Suprapubic skin (tissue), 4 donors: ENCODE results near the gene ARPC2. TPM values are rescaled to one million over a fixed set of nuclear protein-coding genes. Genes with fewer than 3 reads are reported as not detected.

Experiments used
- DNase-seq, 2 donors: peaks; one replicate each; pipeline ENCODE4 v3.0.0-alpha.2; 2019; ENCODE audit warnings: low spot score in 2 of 2
- H3K27ac ChIP-seq: fragments of 200-600 bp; sonication (generic); one replicate; pipeline ENCODE4 v1.5.1; 2019
- H3K27me3 ChIP-seq: fragments of 200-600 bp; sonication (generic); one replicate; pipeline ENCODE4 v1.5.1; 2019
- H3K36me3 ChIP-seq: fragments of 200-600 bp; sonication (generic); one replicate; pipeline ENCODE4 v1.5.1; 2019
- H3K4me1 ChIP-seq: fragments of 200-600 bp; sonication (generic); one replicate; pipeline ENCODE4 v1.5.1; 2019
- H3K4me3 ChIP-seq: fragments of 200-600 bp; sonication (generic); one replicate; pipeline ENCODE4 v1.5.1; 2019; ENCODE audit warnings: mild to moderate bottlenecking
- H3K9me3 ChIP-seq: fragments of 200-600 bp; sonication (generic); one replicate; pipeline ENCODE4 v1.5.1; 2019
- EP300 ChIP-seq: sonication (generic); formaldehyde crosslinking; IDR thresholded peaks from one replicate; pipeline ENCODE4 v1.6.1; 2017; ENCODE audit warnings: antibody characterized with exemption
- POLR2A ChIP-seq, 2 donors: fragments of 450-650 bp; IDR thresholded peaks; one replicate each; pipeline ENCODE4 v1.6.1; 2017; ENCODE audit warnings: antibody characterized with exemption in 2 of 2, mild to moderate bottlenecking in 2 of 2, moderate library complexity in 2 of 2
- POLR2AphosphoS5 ChIP-seq, 3 donors: sonication (generic); formaldehyde crosslinking; IDR thresholded peaks; one replicate each; pipeline ENCODE4 v1.6.1; 2017; ENCODE audit warnings: antibody characterized with exemption in 3 of 3
- whole genome bisulfite sequencing: methylation state at CpG from one replicate; pipeline ENCODE4 v1.1.5; 2018; 5-methylcytosine and 5-hydroxymethylcytosine counted together
- total RNA-seq, 4 donors: library from RNA; depleted of rRNA; stranded (reverse); fragments of >200 nt; gene quantifications; one replicate each; pipeline ENCODE4 v1.1.0, GENCODE V29; 2016
- TF ChIP-seq, protein P1 (sequence below), 2 donors: fragments of 200-600 bp in 1 of 2; fragments of 450-650 bp in 1 of 2; sonication (generic) in 1 of 2; IDR thresholded peaks; one replicate each; pipeline ENCODE4 v1.5.1; 2016 to 2019; ENCODE audit warnings: antibody characterized with exemption in 2 of 2, mild to moderate bottlenecking in 1 of 2, moderate library complexity in 1 of 2

Gene ARPC2
- total RNA-seq, 4 donors from 2014 or later = 267 to 384 (median 275) TPM

DNA sequence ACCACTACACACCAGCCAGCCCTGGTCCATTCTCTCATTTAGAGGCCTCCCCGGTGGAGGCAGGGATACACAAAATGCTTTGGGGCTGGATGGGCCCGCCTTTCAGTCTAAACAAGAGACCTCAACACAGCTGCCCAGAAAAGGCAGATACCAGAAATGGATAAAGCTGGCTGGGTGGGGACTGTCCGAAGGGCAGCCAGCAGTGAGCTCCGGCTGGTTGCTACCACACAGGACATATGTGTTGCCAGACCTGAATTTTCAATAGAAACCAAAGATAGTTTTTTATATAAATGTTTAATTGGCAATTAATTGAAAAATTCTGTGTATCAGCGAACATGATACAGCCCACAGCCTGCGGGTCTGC lies 45.2 kb downstream of the ARPC2 start:
- peaks cover 44% of the 10 kb centered on the region for H3K4me1 ChIP-seq

DNA sequence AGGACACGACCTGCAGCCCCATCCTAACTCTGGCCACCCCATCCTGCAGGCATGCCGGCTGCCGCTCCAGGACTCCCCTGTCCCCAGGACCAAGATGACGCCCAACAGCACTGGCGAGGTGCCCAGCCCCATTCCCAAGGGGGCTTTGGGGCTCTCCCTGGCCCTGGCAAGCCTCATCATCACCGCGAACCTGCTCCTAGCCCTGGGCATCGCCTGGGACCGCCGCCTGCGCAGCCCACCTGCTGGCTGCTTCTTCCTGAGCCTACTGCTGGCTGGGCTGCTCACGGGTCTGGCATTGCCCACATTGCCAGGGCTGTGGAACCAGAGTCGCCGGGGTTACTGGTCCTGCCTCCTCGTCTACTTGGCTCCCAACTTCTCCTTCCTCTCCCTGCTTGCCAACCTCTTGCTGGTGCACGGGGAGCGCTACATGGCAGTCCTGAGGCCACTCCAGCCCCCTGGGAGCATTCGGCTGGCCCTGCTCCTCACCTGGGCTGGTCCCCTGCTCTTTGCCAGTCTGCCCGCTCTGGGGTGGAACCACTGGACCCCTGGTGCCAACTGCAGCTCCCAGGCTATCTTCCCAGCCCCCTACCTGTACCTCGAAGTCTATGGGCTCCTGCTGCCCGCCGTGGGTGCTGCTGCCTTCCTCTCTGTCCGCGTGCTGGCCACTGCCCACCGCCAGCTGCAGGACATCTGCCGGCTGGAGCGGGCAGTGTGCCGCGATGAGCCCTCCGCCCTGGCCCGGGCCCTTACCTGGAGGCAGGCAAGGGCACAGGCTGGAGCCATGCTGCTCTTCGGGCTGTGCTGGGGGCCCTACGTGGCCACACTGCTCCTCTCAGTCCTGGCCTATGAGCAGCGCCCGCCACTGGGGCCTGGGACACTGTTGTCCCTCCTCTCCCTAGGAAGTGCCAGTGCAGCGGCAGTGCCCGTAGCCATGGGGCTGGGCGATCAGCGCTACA lies 45.9 kb downstream of the ARPC2 start:
- Histone ChIP-seq H3K4me1 (peaks cover 44% of the 10 kb centered on the region), H3K27ac (no peak overlapping the region), H3K36me3 (peaks cover 51% of the 10 kb centered on the region), H3K27me3 (no peaks in the 10 kb centered on the region), H3K9me3 (no peaks in the 10 kb centered on the region), H3K4me3 (no peak overlapping the region)
- peak in 1 of 2 donors; percentile 65 for DNase-seq
- 80% methylated on average over 10 of the region's 39 CpGs for WGBS
- TF ChIP-seq, protein P1, sequence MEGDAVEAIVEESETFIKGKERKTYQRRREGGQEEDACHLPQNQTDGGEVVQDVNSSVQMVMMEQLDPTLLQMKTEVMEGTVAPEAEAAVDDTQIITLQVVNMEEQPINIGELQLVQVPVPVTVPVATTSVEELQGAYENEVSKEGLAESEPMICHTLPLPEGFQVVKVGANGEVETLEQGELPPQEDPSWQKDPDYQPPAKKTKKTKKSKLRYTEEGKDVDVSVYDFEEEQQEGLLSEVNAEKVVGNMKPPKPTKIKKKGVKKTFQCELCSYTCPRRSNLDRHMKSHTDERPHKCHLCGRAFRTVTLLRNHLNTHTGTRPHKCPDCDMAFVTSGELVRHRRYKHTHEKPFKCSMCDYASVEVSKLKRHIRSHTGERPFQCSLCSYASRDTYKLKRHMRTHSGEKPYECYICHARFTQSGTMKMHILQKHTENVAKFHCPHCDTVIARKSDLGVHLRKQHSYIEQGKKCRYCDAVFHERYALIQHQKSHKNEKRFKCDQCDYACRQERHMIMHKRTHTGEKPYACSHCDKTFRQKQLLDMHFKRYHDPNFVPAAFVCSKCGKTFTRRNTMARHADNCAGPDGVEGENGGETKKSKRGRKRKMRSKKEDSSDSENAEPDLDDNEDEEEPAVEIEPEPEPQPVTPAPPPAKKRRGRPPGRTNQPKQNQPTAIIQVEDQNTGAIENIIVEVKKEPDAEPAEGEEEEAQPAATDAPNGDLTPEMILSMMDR (IDR thresholded peaks at IDR 0.05) = no peak
- TF ChIP-seq POLR2AphosphoS5 (IDR thresholded peaks at IDR 0.05) (no peak), EP300 (no peak), POLR2A (IDR thresholded peaks at IDR 0.05) (no peak)

More for the DNA sequence above, 45.2 kb downstream of the ARPC2 start:
- 71% methylated on average over 6 of the region's 6 CpGs for WGBS
- Histone ChIP-seq H3K9me3 (no peaks in the 10 kb centered on the region), H3K27me3 (no peaks in the 10 kb centered on the region), H3K36me3 (peaks cover 46% of the 10 kb centered on the region), H3K4me3 (no peak overlapping the region), H3K27ac (no peak overlapping the region)
- DNase-seq = no peak
- TF ChIP-seq, protein P1 (IDR thresholded peaks at IDR 0.05) = no peak
- TF ChIP-seq EP300 = no peak
- TF ChIP-seq POLR2AphosphoS5 (IDR thresholded peaks at IDR 0.05) = no peak
- TF ChIP-seq POLR2A (IDR thresholded peaks at IDR 0.05) = no peak

DNA sequence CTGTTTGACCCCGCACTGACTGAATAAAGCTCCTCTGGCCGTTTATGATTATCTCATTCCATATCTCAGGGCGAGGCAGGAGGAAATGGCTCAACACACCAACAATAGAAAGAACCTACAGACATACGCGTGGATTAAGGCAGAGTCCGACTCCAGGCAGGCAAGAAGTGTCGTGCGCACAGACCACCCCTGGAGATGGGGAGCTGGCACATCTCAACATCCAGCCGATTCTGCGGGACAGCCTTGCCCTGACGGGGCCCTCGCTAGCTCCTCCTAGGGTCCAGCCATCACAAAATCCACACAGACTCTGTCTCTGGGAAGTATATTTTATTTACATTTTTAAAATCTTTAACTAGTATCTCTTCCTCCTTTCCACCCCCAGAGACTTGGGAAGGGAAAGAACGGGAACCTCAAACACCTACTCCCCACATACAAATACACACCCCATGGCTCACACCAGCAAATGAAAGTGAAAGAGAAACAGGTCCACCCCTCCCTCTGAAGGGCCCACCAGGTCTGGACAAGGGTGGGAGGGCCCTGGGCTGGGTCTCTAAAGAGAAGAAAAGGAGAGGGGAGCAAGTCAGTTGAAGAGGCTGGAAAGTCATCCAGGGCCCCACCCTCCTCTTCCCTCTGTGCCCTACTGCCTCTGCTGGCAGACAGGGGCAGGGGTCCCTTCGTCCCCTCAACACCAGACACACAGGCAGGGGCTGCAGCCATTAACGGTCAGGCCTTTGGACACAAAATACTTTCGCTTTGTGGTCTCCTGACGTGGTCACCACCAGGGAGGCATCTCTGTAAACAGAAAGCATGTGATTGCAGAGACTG lies 47.0 kb downstream of the ARPC2 start:
- WGBS = 76% methylated on average over 17 of the region's 17 CpGs
- H3K4me1 ChIP-seq = peaks cover 39% of the 10 kb centered on the region
- H3K9me3 ChIP-seq = no peaks in the 10 kb centered on the region
- no peak overlapping the region for H3K4me3 ChIP-seq
- H3K36me3 ChIP-seq = peaks cover 51% of the 10 kb centered on the region
- TF ChIP-seq, protein P1 (IDR thresholded peaks at IDR 0.05) = no peak
- TF ChIP-seq POLR2A (IDR thresholded peaks at IDR 0.05) = no peak
- no peak for TF ChIP-seq EP300
- TF ChIP-seq POLR2AphosphoS5 (IDR thresholded peaks at IDR 0.05) = no peak
- no peaks in the 10 kb centered on the region for H3K27me3 ChIP-seq
- peak in 1 of 2 donors; percentile 59 for DNase-seq
- no peak overlapping the region for H3K27ac ChIP-seq

DNA sequence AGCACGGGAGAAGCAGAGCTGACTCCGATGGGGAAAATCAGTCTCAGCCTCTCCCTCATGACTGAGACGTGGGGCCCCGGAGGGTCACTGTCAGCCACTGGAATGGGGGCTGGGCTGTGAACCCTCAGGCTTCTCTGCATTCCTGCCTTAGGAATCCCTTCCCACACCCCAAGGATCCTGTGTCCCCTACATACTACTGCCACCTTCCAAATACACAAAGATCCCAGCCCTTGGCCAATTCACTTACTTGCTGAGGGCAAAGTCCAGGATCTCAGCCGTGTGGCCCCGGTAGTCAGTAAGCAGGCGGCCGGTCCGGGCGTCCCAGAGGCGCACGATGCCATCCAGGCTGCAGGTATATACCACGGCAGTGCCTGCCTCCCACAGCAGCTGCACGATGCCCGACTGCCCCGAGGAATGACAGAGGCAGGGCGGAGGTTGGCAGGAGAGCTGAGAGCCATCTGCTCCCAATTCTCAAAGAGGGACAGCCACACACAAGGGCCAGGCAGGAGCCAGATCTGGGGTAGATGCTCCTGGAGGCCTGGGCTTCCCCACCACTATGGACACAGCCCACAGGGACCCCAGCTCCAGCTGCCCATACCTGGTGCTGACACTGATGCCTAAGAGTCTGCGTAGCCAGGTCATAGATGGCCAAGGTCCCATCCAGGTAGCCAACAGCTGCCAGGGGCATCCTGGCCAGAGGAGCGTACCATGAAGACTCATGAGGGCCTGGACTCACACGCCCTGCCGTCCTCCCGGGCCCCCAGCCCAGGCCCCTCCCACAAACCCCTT lies 48.0 kb downstream of the ARPC2 start:
- TF ChIP-seq EP300 = no peak
- no peak for TF ChIP-seq POLR2A (IDR thresholded peaks at IDR 0.05)
- TF ChIP-seq, protein P1 (IDR thresholded peaks at IDR 0.05) = no peak
- no peak for TF ChIP-seq POLR2AphosphoS5 (IDR thresholded peaks at IDR 0.05)
- Histone ChIP-seq H3K4me3 (no peak overlapping the region), H3K9me3 (no peaks in the 10 kb centered on the region), H3K27me3 (no peaks in the 10 kb centered on the region), H3K27ac (no peak overlapping the region), H3K4me1 (peaks cover 36% of the 10 kb centered on the region), H3K36me3 (peaks cover 51% of the 10 kb centered on the region)
- 88% methylated on average over 13 of the region's 22 CpGs for WGBS
- DNase-seq = peak in 1 of 2 donors; percentile 54
